Neutrophil (primary cell): ENCODE data around the gene C3AR1.
A peak's percentile ranks its signal among the peaks of the same experiment; 100 is the strongest.

Experiments used
- H3K27ac ChIP-seq: fragments of 200-600 bp; sonication (generic); 2 replicates; pipeline ENCODE4 v1.5.1; 2016; ENCODE audit warnings: mild to moderate bottlenecking, moderate library complexity
- H3K27me3 ChIP-seq: fragments of 200-600 bp; sonication (generic); 2 replicates; pipeline ENCODE4 v1.6.0; 2016; ENCODE audit warnings: mild to moderate bottlenecking
- H3K36me3 ChIP-seq: fragments of 200-600 bp; sonication (generic); 2 replicates; pipeline ENCODE4 v1.5.1; 2017
- H3K4me1 ChIP-seq, 2 experiments: fragments of 200-600 bp in 1 of 2; sonication (generic) in 1 of 2; 1 replicate in 1 of 2; 2 replicates in 1 of 2; pipeline versions ENCODE4 v1.5.1 to v1.6.1; 2013 to 2016; ENCODE audit warnings: low read depth in 1 of 2, low read length in 1 of 2, mild to moderate bottlenecking in 1 of 2, moderate library complexity in 1 of 2; ENCODE audit not compliant: control insufficient read depth in 1 of 2, insufficient read depth in 1 of 2
- H3K4me3 ChIP-seq, 2 experiments: fragments of 200-600 bp in 1 of 2; sonication (generic) in 1 of 2; 1 replicate in 1 of 2; 2 replicates in 1 of 2; pipeline ENCODE4 v1.5.1; 2013 to 2016; ENCODE audit warnings: low read depth in 1 of 2, low read length in 1 of 2, mild to moderate bottlenecking in 1 of 2, moderate library complexity in 1 of 2
- H3K9me3 ChIP-seq: fragments of 200-600 bp; sonication (generic); 2 replicates; pipeline ENCODE4 v1.5.1; 2016
- TF ChIP-seq, protein P1 (sequence below): fragments of 200-600 bp; sonication (generic); IDR thresholded peaks from 2 replicates; pipeline ENCODE4 v1.5.1; 2016; ENCODE audit warnings: antibody characterized with exemption

The C3AR1 gene

DNA sequence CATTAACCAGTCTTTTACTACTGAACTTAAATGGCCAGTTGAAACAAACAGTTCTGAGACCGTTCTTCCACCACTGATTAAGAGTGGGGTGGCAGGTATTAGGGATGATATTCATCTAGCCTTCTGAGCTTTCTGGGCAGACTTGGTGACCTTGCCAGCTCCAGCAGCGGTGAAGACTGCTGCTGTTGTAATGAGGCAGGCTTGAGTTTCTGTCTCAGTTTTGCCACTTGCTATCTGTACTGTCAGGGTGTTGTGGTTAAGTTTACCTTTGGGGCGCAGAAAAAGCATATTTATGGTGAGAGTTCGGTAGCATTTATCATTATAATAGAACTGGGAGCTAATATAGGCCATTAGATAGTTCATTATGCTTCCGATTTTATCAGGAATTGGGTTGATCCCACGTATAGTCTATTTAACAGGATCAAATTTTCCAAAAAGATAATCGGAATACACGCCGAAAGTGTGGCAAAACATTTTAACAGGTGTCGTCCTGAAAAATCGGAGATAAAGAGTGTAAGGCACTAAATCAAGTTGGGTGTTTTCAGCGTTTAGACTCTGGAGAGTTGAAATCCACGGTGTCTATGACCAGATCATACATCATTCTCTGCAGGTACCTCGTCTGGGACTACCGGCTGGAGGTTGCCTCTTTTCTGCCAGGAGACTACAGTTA, 15.2 kb upstream of the C3AR1 start:
- H3K27me3 ChIP-seq = no peaks in the 10 kb centered on the region
- TF ChIP-seq, protein P1, sequence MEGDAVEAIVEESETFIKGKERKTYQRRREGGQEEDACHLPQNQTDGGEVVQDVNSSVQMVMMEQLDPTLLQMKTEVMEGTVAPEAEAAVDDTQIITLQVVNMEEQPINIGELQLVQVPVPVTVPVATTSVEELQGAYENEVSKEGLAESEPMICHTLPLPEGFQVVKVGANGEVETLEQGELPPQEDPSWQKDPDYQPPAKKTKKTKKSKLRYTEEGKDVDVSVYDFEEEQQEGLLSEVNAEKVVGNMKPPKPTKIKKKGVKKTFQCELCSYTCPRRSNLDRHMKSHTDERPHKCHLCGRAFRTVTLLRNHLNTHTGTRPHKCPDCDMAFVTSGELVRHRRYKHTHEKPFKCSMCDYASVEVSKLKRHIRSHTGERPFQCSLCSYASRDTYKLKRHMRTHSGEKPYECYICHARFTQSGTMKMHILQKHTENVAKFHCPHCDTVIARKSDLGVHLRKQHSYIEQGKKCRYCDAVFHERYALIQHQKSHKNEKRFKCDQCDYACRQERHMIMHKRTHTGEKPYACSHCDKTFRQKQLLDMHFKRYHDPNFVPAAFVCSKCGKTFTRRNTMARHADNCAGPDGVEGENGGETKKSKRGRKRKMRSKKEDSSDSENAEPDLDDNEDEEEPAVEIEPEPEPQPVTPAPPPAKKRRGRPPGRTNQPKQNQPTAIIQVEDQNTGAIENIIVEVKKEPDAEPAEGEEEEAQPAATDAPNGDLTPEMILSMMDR = no peak
- peak overlapping the region; percentile 84 to 94 for H3K4me3 ChIP-seq
- H3K27ac ChIP-seq = peak overlapping the region; percentile 97
- H3K9me3 ChIP-seq = no peaks in the 10 kb centered on the region
- H3K4me1 ChIP-seq = peaks cover 65 to 68% of the 10 kb centered on the region in 2 experiments
- H3K36me3 ChIP-seq = no peaks in the 10 kb centered on the region

GRCh38 chr12:8080120-8080519, 14.0 kb upstream of the C3AR1 start:
- Histone ChIP-seq H3K36me3 (no peaks in the 10 kb centered on the region), H3K27me3 (no peaks in the 10 kb centered on the region), H3K4me1 (peaks cover 77 to 80% of the 10 kb centered on the region in 2 experiments), H3K4me3 (peak overlapping the region in 1 of 2 experiments; percentile 3), H3K9me3 (no peaks in the 10 kb centered on the region), H3K27ac (peak overlapping the region; percentile 97)
- TF ChIP-seq, protein P1 = no peak

DNA sequence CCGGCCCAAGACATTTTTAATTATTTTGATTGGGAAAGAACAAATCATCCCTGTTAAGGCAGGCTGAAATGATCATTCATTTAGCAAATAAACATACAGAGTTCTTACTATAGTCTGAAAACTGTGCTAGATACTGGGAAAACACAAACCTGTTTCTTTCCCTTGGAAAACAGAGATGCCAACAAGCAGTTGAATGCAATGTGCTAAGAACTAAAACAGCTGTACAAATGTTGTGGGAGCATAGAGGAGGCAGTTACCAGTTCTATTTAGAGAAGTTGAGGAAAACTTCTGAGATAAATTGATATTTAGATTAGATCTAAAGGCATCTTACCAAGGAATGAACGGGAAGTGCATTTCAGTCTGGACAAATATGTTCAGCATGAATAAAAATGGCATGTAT, 12.8 kb upstream of the C3AR1 start:
- H3K9me3 ChIP-seq = no peaks in the 10 kb centered on the region
- TF ChIP-seq, protein P1 = no peak
- peaks cover 73 to 75% of the 10 kb centered on the region in 2 experiments for H3K4me1 ChIP-seq
- H3K27ac ChIP-seq = peak overlapping the region; percentile 27
- no peak overlapping the region for H3K4me3 ChIP-seq
- no peaks in the 10 kb centered on the region for H3K27me3 ChIP-seq
- H3K36me3 ChIP-seq = no peaks in the 10 kb centered on the region

DNA sequence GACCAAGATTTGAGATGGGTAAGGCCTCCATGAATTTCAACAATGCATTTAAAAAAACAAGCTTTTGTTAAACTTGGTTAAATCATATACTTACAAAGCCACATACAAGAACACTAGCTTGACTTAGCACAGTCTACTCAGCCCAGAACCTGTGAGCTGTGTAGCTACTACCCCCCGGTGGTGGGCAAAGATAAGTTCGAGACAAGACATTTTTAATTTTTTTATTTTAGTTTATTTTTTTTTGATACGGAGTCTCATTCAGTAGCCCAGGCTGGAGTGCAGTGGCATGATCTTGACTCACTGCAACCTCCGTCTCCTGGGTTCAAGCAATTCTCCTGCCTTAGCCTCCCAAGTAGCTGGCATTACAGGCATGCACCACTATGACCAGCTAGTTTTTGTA, 12.2 kb upstream of the C3AR1 start:
- Histone ChIP-seq H3K4me1 (peaks cover 68 to 71% of the 10 kb centered on the region in 2 experiments), H3K9me3 (no peaks in the 10 kb centered on the region), H3K36me3 (no peaks in the 10 kb centered on the region), H3K27me3 (no peaks in the 10 kb centered on the region), H3K4me3 (no peak overlapping the region), H3K27ac (peak overlapping the region; percentile 27)
- TF ChIP-seq, protein P1 = no peak

DNA sequence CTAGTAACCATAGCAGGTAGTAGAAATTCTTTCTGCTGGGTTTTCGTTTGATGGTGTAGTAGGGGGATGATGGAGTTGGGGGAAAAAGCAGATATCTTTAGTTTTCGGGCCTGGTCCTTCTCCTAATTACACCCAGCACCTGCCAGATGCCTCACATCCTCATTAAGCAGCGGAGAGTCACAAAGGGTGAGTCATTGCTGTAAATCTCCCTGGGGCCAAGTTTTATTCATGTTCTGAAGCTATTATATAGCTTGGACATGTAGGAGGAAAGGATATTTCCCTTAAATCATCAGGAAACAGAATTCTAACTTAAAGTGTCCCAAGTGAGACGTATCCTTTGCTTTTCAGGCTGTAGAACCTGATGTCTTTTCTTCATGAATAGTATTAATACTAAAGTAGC, 11.0 kb upstream of the C3AR1 start:
- H3K4me3 ChIP-seq = no peak overlapping the region
- H3K27me3 ChIP-seq = no peaks in the 10 kb centered on the region
- peak overlapping the region; percentile 47 for H3K27ac ChIP-seq
- TF ChIP-seq, protein P1 = no peak
- H3K4me1 ChIP-seq = peaks cover 56 to 68% of the 10 kb centered on the region in 2 experiments
- no peaks in the 10 kb centered on the region for H3K9me3 ChIP-seq
- H3K36me3 ChIP-seq = no peaks in the 10 kb centered on the region
